AG09319 (cell line): ENCODE results near the gene EDRF1.

Experiments used
- DNase-seq: peaks from one replicate; pipeline ENCODE4 v3.0.0-alpha.2; 2010; ENCODE audit warnings: low read depth; ENCODE audit errors: extremely low read depth
- TF ChIP-seq, protein P1 (sequence below): IDR thresholded peaks from 2 replicates; pipeline ENCODE4 v1.5.1; 2011; ENCODE audit warnings: low read depth, mild to moderate bottlenecking, inconsistent platforms, low read length, moderate library complexity

EDRF1 gene

GRCh38 chr10:125783957-125784356, 64.4 kb downstream of the EDRF1 start:
- DNase-seq, result no peak
- TF ChIP-seq, protein P1, sequence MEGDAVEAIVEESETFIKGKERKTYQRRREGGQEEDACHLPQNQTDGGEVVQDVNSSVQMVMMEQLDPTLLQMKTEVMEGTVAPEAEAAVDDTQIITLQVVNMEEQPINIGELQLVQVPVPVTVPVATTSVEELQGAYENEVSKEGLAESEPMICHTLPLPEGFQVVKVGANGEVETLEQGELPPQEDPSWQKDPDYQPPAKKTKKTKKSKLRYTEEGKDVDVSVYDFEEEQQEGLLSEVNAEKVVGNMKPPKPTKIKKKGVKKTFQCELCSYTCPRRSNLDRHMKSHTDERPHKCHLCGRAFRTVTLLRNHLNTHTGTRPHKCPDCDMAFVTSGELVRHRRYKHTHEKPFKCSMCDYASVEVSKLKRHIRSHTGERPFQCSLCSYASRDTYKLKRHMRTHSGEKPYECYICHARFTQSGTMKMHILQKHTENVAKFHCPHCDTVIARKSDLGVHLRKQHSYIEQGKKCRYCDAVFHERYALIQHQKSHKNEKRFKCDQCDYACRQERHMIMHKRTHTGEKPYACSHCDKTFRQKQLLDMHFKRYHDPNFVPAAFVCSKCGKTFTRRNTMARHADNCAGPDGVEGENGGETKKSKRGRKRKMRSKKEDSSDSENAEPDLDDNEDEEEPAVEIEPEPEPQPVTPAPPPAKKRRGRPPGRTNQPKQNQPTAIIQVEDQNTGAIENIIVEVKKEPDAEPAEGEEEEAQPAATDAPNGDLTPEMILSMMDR, result no peak

- DNase-seq, result no peak
- TF ChIP-seq, protein P1, result no peak
These were observed 66.3 kb downstream of the EDRF1 start for GRCh38 chr10:125785791-125786190.

GRCh38 chr10:125788156-125789034, 68.9 kb downstream of the EDRF1 start:
- DNase-seq, result no peak

DNA sequence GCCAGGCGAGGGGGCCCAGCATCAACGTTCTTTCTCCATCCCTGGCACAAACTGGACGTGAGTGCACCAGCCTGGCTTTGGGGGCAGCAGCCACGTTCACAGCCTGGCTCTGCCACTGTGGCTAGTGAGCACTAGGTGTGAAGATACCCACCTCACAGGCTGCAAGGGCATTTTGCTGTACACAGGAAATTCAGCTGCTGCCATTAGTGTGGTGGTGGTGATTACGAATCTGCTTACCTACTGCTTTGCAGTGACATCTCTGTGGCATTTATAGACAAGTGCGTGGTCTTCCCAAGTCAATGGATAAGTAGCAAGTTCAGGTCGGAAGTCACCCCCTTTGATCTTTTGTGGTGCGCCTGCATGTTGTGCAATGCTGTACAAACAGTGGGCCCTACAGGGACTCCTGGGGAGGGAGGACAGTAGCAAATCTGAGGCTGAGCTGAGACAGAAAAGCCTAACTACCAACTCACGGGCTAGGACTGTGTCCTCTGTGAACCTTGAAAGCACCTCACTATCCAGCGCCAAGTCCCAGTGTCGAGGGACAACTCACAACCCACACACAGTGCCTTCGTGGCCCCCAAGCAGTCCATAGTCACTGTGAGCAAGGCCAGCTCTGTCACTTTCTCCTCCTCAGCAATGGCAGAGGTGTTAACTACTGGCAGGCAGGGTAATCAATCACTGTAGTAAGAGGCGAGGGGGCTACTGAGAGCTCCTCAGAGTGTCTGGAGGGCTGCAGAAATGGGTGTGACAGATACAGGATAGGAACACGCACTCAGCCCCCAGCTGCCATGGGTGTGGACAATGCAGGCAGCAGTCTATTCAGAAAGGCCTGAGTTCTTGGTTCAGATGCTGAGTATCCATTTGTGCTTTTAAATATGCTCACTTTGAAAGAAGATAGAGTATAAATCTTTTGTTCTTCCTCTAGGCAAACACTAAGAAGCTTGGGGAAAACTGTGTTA, 73.1 kb downstream of the EDRF1 start:
- TF ChIP-seq, protein P1, result no peak
- DNase-seq, result no peak

More at GRCh38 chr10:125788156-125789034, 68.9 kb downstream of the EDRF1 start:
- TF ChIP-seq, protein P1, result no peak

DNA sequence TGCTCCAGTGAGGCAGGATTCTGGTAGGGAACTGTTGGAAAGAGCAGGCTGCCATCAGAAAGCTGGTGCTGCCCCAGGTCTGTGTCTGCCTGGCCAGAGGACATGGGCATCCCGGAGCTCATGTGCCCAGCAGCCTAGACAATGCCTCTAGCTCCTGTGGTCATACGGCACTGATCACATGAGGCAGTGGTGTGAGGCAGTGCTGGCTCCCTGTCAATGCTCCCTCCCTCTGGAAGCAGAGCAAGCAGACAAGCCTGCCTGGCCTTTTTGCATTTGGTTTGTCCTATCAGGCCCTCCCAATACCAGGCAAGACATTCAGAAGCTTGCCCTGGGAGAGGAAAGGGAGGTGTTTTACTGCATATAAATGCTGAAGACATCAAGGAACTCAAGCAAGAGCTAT, 75.6 kb downstream of the EDRF1 start:
- TF ChIP-seq, protein P1, result no peak
- DNase-seq, result no peak

- TF ChIP-seq, protein P1, result no peak
- DNase-seq, result no peak
These were observed 76.2 kb downstream of the EDRF1 start for GRCh38 chr10:125795637-125796190.
